Astrocyte of the cerebellum (primary cell): ENCODE results near the gene CLNK.

Experiments used
- DNase-seq: peaks from one replicate; pipeline ENCODE4 v3.0.0-alpha.2; 2011; ENCODE audit warnings: low read depth
- H3K4me3 ChIP-seq: 2 replicates; pipeline ENCODE4 v1.5.1; 2011; ENCODE audit warnings: mild to moderate bottlenecking, low read depth, low read length, moderate library complexity
- in situ Hi-C: cut with HindIII; loops from 2 replicates; pipeline ENCODE4 v1.10.0; 2017; ENCODE audit warnings: low sequenced_read_pairs
- TF ChIP-seq, protein P1 (sequence below): IDR thresholded peaks from 2 replicates; pipeline ENCODE4 v1.5.1; 2012; ENCODE audit warnings: low read length, low read depth, moderate library complexity, mild to moderate bottlenecking; ENCODE audit errors: missing control alignments

CLNK gene

DNA sequence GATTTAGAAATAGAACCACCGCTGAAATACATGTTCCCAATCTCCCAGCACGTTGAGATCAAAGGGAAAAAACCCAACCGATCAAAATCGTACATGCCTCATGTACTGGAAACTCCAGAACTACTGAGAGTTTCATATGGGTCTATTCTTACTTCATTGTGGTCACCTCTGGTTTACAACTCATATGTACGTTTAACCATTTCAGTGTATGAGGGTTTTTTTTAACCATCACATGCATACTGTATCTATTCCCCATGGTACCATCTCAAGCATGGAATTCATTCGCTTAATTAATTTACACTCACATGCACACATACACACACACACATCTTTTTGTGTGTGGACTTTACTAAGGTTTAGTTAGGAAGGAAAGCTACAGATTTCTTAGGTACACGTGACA is 46.0 kb upstream of the CLNK start:
- no peak overlapping the region for H3K4me3 ChIP-seq
- in situ Hi-C loops: no loop called here
- DNase-seq: no peak
- TF ChIP-seq, protein P1, sequence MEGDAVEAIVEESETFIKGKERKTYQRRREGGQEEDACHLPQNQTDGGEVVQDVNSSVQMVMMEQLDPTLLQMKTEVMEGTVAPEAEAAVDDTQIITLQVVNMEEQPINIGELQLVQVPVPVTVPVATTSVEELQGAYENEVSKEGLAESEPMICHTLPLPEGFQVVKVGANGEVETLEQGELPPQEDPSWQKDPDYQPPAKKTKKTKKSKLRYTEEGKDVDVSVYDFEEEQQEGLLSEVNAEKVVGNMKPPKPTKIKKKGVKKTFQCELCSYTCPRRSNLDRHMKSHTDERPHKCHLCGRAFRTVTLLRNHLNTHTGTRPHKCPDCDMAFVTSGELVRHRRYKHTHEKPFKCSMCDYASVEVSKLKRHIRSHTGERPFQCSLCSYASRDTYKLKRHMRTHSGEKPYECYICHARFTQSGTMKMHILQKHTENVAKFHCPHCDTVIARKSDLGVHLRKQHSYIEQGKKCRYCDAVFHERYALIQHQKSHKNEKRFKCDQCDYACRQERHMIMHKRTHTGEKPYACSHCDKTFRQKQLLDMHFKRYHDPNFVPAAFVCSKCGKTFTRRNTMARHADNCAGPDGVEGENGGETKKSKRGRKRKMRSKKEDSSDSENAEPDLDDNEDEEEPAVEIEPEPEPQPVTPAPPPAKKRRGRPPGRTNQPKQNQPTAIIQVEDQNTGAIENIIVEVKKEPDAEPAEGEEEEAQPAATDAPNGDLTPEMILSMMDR: no peak

DNA sequence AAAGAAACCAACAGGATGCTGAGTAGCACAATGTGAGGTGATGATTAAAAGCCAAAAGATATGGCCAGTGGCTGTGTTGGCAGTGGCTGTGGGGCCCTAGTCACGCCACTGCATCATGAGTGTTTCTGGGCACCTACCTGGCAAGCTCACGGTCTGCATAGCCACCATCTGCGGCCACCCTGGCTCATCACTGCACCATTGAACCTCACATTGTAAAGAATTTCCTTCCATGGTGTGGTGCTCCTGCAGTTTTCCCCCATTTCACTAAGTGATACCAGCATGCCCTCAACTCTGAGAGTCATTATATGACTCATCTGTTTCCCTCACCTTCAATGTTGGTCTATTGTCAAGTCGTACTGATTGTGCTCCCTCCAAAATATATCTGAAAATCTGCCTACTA is 45.5 kb upstream of the CLNK start:
- TF ChIP-seq, protein P1: no peak
- no peak overlapping the region for H3K4me3 ChIP-seq
- DNase-seq: no peak
- in situ Hi-C loops: no loop called here

DNA sequence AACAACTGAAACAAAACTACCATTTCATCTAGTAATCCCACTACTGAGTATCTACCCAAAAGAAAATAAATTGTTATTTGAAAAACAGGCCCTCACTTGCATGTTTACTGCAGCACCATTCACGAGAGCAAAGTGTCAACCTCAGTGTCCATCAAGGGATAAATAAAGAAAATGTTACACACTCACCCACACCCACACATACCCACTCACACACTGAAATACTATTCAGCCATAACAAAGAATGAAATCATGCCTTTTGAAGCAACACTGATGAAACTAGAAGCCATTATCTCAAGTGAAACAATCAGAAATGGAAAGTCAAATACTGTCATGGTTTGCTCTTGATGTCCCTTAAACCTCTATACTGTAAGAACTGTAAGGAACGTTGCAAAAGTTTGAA is 44.8 kb upstream of the CLNK start:
- no peak overlapping the region for H3K4me3 ChIP-seq
- TF ChIP-seq, protein P1: no peak
- DNase-seq: no peak
- in situ Hi-C loops: no loop called here

DNA sequence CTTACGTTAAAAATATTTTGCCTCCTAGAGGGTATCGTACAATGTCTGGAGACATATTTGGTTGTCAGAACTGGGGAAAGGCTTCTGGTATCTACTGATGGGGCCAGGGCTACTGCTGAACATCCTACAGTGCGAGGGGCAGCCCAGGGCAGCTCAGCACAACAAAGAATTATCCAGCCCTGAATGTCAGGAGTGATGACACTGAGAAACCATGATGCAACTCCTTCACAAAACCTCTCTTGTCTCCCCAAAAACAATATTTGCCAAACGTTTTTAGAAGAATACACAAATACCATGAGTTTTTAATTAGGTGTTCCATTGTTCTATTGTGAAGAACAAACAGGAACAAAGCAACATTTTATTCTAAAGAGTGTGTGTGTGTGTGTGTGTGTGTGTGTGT is 43.4 kb upstream of the CLNK start:
- no peak for DNase-seq
- in situ Hi-C loops: no loop called here
- no peak overlapping the region for H3K4me3 ChIP-seq
- TF ChIP-seq, protein P1: no peak

DNA sequence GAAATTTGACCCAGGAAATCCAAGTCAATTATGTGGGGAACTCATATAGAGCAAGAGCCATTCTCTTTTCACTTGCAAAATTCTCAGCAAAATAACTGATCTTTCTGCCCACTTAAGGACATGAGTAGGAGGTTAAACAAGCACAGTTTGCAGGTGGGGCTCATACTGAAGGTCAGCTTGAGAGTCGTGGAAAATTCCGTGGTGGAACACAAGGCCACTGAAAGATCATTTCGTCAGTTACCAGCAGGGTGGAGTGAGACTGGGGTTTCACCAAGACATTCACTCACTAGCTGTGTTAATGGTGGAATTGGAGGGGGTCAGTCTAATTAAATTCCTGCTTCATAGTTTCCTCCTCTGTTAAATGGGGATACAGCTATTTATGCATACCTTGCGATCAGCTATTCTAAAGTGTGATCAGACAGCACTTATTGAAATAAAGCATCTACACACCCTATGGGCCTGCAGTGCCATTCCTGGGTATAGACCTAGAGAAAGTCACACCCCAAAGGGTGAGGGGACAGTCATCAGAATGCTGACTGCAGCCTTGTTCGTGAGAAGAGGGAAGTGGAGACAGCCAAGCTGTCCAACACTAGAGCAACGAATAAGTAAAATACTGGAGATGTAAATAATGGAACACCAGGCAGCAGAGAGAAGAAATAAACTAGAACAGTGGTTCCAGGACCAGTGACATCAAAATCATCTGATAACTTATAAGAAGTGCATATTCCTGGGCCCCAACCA is 42.7 kb upstream of the CLNK start:
- DNase-seq: no peak
- in situ Hi-C loops: no loop called here
- H3K4me3 ChIP-seq: no peak overlapping the region
- TF ChIP-seq, protein P1: no peak

DNA sequence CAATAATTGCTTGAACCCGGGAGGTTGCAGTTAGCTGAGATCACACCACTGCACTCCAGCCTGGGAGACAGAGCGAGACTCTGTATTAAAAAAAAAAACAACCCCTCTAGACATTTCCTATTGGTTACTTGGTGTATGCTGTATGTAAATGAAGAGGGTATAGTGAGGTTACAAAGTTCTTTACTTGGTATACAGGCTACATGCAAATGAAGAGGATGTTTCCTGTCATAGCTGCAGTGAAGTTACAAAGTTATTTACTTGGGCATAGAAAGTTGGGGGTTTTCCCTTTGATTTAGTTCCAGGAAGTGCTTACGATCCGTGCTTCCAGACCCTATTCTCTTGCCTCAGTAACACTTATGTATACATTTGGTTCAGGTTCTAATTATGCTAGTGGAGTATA is 38.4 kb upstream of the CLNK start:
- H3K4me3 ChIP-seq: no peak overlapping the region
- DNase-seq: no peak
- in situ Hi-C loops: no loop called here

More for the DNA sequence above, 38.4 kb upstream of the CLNK start:
- TF ChIP-seq, protein P1: no peak
